ENCODE measurements around the gene UBR4.

DNA sequence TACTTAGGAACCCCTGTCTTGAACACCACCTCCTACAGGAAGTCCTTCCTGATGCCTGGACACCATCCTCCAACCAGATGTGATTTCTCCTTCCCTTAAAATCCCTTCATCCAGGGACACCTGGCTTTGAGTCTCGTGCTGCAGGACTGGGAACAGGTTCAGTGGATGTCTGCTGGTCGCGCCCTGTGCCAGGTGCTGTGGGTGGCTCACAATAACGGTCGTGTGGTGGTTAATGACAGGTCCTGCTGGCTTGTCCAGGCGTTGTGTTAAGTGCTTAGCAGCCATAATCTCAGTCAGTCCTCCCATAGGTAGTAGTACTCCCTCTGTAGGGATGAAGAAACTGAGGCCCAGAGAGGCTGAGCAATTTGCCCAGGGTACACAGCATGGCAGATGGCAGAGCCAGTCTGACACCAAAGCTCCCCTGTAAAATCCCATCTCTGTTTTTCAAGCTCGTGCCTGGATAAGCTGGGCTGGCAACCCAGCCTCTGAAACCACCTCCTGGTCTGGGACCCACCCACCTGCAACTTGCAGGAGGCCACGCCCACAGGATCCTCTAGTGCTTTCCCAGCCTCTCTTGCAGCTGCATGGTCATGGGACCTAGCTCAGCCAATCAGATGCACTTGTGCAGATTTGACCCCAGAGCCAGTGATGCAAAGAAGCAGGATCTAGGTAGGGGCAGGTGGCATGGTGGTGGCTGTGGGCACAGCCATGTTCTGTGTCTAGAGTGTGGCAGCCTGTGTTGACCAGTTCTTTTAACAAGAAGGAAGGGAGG, 147.6 kb downstream of the UBR4 start:
- TF ChIP-seq POLR2A (IDR thresholded peaks at IDR 0.05): no peak
- TF ChIP-seq EP300 (IDR thresholded peaks at IDR 0.05): no peak
- no peak for TF ChIP-seq CTCF (IDR thresholded peaks at IDR 0.05)

Measured in suprapubic skin (tissue), 3 donors.